Measurements from ENCODE around the gene RNPEP.

RNPEP gene

DNA sequence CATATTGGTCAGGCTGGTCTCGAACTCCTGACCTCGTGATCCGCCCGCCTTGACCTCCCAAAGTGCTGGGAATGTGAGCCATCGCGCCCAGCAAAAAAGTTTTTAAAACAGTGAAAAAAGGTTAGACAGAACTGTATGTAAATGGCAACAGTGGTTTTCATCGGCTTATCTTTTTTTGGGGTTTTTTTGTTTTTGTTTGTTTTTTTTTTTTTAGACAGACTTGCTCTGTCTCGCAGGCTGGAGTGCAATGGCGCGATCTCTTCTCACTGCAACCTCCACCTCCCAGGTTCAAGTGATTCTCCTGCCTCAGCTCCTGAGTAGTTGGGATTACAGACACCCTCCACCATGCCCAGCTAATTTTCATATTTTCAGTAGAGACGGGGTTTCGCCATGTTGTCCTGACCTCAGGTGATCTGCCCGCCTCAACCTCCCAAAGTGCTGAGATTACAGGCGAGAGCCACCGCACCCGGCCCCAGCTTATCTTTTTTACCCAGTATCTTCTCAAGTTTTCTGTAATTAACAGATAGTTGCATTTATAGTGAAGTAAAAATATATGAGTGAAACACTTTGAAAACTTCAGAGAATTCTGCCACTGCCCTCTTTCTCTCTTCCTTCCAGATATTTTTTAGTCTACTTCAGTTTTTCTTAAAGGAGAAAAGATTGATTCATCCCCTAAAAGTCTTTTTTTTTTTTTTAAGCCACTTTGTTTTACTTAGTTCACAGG is 14.1 kb upstream of the RNPEP start:
- Histone ChIP-seq H3K27ac (ENCODE audit: low read depth, low read length) (no peak overlapping the region), H3K4me1 (ENCODE audit: control insufficient read depth, insufficient read depth, low read length) (no peaks in the 10 kb centered on the region), H3K36me3 (ENCODE audit: control insufficient read depth, insufficient read depth, low read length) (peaks cover 24% of the 10 kb centered on the region), H3K27me3 (ENCODE audit: control insufficient read depth, insufficient read depth, low read length) (no peaks in the 10 kb centered on the region), H3K4me3 (ENCODE audit: low read length) (no peak overlapping the region), H3K9ac (ENCODE audit: low read length) (no peak overlapping the region)

DNA sequence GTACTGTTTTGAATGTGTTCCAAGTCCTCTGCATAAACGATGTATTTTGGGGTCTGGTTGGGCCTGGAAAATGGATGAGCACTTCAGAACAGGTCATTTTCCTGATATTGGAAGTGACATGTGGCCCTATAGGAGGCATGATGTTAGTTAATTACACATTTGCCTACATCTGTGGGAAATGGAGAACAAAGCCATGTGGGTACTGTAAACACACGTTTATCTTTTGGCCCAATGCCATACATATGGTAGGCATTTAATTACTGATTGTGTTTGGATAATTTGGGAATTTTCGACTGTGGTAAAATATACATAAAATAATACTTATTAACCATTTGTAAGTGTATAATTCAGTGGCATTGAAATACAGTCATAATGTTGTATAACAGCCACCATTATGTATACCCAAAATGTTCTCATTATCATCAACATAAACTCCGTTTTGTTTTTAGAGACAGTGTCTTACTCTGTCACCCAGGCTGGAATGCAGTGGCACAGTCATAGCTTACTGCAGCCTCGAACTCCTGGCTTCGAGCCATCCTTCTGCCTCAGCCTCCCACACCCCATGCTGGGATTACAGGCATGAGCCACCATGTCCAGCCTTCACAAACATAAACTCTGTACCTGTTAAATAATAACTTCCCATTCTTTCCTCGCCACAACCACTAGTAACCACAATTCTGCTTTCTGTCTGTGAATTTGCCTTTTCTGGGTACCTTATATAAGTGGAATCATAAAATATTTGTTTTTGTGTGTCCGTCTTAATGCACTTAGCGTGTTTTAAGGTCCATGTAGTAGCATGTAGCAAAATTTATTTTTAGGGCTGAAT is 11.9 kb upstream of the RNPEP start:
- H3K27me3 ChIP-seq (ENCODE audit: control insufficient read depth, insufficient read depth, low read length): no peaks in the 10 kb centered on the region
- H3K36me3 ChIP-seq (ENCODE audit: control insufficient read depth, insufficient read depth, low read length): peaks cover 19% of the 10 kb centered on the region
- no peak overlapping the region for H3K9ac ChIP-seq (ENCODE audit: low read length)

DNA sequence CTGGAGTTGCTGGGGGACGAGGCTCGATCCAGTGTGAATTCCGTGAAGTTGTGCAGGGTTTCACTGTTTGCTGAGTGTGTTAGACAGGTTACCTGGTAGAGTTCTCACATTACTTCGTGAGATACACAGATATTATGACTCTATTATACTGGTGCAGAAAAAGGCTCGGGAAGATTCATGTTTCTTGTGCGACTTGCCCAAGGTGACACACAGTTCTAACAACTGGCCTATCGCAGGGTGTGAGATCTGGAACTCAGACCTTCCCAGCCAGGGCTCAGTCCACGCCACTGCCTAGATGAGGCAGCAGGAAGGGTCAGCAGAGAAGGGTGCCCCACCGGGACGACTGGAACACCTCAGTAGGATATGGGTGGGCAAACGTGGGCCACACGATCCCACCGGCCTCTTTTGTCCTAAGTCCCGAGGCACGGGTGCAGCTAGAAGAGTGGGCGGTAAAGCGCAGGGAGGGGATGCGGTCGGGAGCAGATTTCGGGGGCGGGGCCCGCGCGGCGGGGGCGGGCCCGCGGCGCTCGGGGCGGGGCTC is 296 bp upstream of the RNPEP start:
- H3K4me1 ChIP-seq (ENCODE audit: control insufficient read depth, insufficient read depth, low read length): no peaks in the 10 kb centered on the region
- H3K36me3 ChIP-seq (ENCODE audit: control insufficient read depth, insufficient read depth, low read length): no peaks in the 10 kb centered on the region
- H3K4me3 ChIP-seq (ENCODE audit: low read length): peak overlapping the region; percentile 62
- H3K9ac ChIP-seq (ENCODE audit: low read length): peak overlapping the region; percentile 4
- no peaks in the 10 kb centered on the region for H3K27me3 ChIP-seq (ENCODE audit: control insufficient read depth, insufficient read depth, low read length)
- H3K27ac ChIP-seq (ENCODE audit: low read depth, low read length): peak overlapping the region; percentile 33

More for the DNA sequence above, 11.9 kb upstream of the RNPEP start:
- Histone ChIP-seq H3K4me1 (ENCODE audit: control insufficient read depth, insufficient read depth, low read length) (no peaks in the 10 kb centered on the region), H3K27ac (ENCODE audit: low read depth, low read length) (no peak overlapping the region), H3K4me3 (ENCODE audit: low read length) (no peak overlapping the region)

DNA sequence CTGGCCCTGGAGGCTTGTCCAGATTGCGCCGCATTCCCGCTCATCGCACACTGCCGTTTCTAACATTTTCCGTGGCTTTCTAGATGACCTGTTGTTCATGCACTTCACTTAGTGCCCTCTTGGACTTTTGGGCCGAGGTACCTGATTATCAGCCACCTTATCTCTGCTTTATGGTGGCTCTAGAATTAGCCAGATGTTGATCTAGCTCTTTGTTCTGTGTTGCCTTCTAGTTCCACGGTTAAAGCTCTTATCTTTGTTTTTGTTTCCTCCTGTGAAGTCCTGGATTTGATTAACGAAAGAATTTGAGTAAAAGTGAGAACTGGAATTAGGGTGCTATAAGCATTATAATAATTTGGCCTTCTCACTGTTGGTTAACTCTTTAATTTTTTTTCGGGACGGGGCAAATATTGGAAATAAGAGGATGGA is 945 bp downstream of the RNPEP start:
- peak overlapping the region; percentile 62 for H3K4me3 ChIP-seq (ENCODE audit: low read length)
- H3K9ac ChIP-seq (ENCODE audit: low read length): peak overlapping the region; percentile 83
- H3K36me3 ChIP-seq (ENCODE audit: control insufficient read depth, insufficient read depth, low read length): peaks cover under 1% of the 10 kb centered on the region
- H3K27me3 ChIP-seq (ENCODE audit: control insufficient read depth, insufficient read depth, low read length): no peaks in the 10 kb centered on the region
- no peaks in the 10 kb centered on the region for H3K4me1 ChIP-seq (ENCODE audit: control insufficient read depth, insufficient read depth, low read length)
- H3K27ac ChIP-seq (ENCODE audit: low read depth, low read length): peak overlapping the region; percentile 85

DNA sequence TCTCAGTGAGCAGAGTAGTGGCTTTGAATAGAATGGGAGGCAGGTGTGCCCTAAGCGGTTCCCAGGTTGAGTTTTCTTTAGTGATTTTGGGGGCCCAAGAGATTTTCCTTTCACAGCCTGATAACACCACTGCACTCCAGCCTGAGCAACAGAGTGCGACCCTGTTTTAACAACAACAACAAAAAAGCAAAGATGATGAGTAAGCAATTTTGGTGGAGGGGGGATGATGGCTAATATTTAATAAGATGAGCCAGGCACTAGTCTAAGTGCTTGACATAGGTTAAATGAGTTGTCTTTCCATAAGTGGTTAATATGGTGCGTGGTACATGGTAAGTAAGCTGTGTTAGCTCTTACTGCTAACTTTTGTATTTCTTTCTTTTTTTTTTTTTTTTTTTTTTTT is 2.0 kb downstream of the RNPEP start:
- no peaks in the 10 kb centered on the region for H3K27me3 ChIP-seq (ENCODE audit: control insufficient read depth, insufficient read depth, low read length)
- no peak overlapping the region for H3K27ac ChIP-seq (ENCODE audit: low read depth, low read length)
- no peak overlapping the region for H3K4me3 ChIP-seq (ENCODE audit: low read length)
- H3K36me3 ChIP-seq (ENCODE audit: control insufficient read depth, insufficient read depth, low read length): peaks cover 2% of the 10 kb centered on the region
- no peaks in the 10 kb centered on the region for H3K4me1 ChIP-seq (ENCODE audit: control insufficient read depth, insufficient read depth, low read length)
- H3K9ac ChIP-seq (ENCODE audit: low read length): no peak overlapping the region

DNA sequence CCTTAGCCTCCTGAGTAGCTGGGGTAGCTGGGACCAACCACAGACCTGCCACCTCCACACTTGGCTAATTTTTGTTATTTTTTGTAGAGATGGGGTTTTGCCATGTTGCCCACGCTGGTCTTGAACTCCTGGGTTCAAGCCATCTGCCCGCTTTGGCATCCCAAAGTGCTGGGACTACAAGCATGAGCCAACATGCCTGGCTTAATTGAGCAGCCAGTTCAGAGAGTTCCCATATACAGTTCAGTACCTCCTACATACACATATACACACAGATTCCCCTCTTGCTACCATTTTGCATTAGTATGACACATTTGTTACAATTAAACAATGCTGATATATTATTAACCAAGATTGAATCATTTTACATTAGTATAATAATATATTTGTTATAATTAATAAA is 2.9 kb downstream of the RNPEP start:
- no peaks in the 10 kb centered on the region for H3K4me1 ChIP-seq (ENCODE audit: control insufficient read depth, insufficient read depth, low read length)
- peaks cover 2% of the 10 kb centered on the region for H3K36me3 ChIP-seq (ENCODE audit: control insufficient read depth, insufficient read depth, low read length)
- no peak overlapping the region for H3K27ac ChIP-seq (ENCODE audit: low read depth, low read length)

DNA sequence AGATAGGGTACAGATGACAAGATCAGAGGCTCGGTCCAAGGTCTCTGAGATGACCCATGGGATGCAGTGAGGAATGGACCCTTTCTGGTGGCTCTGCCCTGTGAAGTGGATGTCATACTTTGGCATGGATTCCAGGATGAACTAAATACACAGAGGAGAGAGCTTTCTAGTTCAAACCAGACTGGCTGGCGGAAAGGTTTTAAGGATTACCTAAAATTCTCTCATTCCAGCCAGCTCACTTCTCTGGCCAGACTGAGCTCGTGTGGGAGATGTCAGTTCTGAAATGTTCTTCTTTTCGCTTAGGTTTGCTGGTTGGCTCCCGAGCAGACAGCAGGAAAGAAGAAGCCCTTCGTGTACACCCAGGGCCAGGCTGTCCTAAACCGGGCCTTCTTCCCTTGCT is 6.2 kb downstream of the RNPEP start:
- Histone ChIP-seq H3K27me3 (ENCODE audit: control insufficient read depth, insufficient read depth, low read length) (no peaks in the 10 kb centered on the region), H3K4me3 (ENCODE audit: low read length) (no peak overlapping the region), H3K4me1 (ENCODE audit: control insufficient read depth, insufficient read depth, low read length) (no peaks in the 10 kb centered on the region), H3K27ac (ENCODE audit: low read depth, low read length) (no peak overlapping the region), H3K9ac (ENCODE audit: low read length) (no peak overlapping the region), H3K36me3 (ENCODE audit: control insufficient read depth, insufficient read depth, low read length) (peaks cover 9% of the 10 kb centered on the region)

More for the DNA sequence above, 2.9 kb downstream of the RNPEP start:
- Histone ChIP-seq H3K9ac (ENCODE audit: low read length) (no peak overlapping the region), H3K27me3 (ENCODE audit: control insufficient read depth, insufficient read depth, low read length) (no peaks in the 10 kb centered on the region), H3K4me3 (ENCODE audit: low read length) (no peak overlapping the region)

DNA sequence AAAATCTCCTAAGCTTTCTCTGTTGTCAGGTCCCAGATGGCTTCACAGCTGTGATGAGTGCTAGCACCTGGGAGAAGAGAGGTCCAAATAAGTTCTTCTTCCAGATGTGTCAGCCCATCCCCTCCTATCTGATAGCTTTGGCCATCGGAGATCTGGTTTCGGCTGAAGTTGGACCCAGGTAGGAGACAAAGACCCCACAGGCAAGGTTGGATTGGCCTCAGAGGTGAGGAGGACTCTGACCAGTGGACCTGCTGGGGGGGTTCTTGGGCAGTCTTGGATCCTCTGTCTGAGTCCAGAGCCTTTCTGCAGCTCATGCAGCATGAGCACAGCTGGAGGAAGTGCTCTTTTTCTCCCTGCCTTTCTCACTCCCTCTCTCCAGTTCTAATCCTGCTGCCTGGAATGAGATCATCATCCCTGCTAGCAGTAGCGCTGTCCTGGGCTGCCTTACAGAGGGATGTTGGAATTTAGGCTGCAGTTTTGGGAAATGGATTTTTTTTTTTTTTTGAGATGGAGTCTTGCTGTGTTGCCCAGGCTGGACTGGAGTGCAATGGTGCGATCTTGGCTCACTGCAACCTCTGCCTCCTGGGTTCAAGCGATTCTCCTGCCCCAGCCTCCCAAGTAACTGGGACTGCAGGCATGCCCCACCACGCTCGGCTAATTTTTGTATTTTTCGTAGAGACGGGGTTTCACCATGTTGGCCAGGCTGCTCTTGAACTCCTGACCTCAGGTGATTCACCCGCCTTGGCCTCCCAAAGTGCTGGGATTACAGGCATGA is 7.1 kb downstream of the RNPEP start:
- Histone ChIP-seq H3K27ac (ENCODE audit: low read depth, low read length) (no peak overlapping the region), H3K27me3 (ENCODE audit: control insufficient read depth, insufficient read depth, low read length) (no peaks in the 10 kb centered on the region), H3K4me1 (ENCODE audit: control insufficient read depth, insufficient read depth, low read length) (no peaks in the 10 kb centered on the region), H3K4me3 (ENCODE audit: low read length) (no peak overlapping the region), H3K9ac (ENCODE audit: low read length) (no peak overlapping the region), H3K36me3 (ENCODE audit: control insufficient read depth, insufficient read depth, low read length) (peaks cover 9% of the 10 kb centered on the region)

DNA sequence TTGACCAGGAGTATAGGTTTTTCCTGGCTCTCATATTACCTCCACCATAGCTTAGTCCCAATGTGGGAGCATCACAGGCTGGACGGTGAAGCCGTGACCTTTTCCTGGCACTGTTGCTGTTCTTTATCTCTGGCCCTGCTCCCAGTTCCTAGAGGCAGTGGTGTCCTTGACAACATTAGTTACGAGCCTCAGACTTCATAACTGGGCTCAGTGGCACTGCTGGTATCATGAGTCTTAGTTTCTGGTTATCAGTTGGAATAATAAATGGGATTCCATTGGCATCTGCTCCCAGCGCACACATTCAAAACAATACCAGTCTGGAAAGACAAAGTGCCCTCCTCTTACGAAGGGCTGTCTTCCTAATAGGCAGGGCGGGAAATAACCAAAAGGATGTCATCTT is 8.0 kb downstream of the RNPEP start:
- Histone ChIP-seq H3K36me3 (ENCODE audit: control insufficient read depth, insufficient read depth, low read length) (peaks cover 11% of the 10 kb centered on the region), H3K27ac (ENCODE audit: low read depth, low read length) (no peak overlapping the region)

DNA sequence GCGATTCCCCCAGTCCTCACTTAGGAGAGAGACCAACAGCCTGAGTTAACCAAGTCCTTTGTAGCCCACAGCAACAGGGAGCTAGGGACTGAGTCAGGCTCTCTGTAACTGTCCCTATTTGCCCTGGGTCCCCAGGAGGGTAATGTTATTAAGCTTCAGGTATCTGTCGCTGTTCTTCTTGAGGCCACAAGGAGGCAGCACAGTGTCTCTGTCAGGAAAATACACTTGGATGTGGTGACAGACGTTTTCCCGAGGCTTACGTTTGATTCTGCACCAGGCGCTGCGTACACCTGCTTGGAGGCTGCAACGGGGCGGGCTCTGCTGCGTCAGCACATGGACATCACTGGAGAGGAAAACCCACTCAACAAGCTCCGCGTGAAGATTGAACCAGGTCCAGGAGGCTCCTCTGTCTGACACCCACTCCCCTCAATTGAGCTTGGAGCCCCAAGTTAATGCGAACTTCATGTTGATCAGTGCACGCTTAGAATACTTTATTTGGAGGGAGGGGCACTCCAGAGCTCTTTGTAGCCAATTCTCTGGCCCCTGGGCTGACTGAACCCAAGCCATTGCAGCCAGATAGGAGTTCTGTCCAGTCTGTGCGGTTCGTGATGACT is 17.3 kb downstream of the RNPEP start:
- Histone ChIP-seq H3K4me1 (ENCODE audit: control insufficient read depth, insufficient read depth, low read length) (no peaks in the 10 kb centered on the region), H3K27ac (ENCODE audit: low read depth, low read length) (no peak overlapping the region), H3K27me3 (ENCODE audit: control insufficient read depth, insufficient read depth, low read length) (no peaks in the 10 kb centered on the region), H3K36me3 (ENCODE audit: control insufficient read depth, insufficient read depth, low read length) (peaks cover 36% of the 10 kb centered on the region), H3K4me3 (ENCODE audit: low read length) (no peak overlapping the region), H3K9ac (ENCODE audit: low read length) (no peak overlapping the region)

More for the DNA sequence above, 8.0 kb downstream of the RNPEP start:
- Histone ChIP-seq H3K27me3 (ENCODE audit: control insufficient read depth, insufficient read depth, low read length) (no peaks in the 10 kb centered on the region), H3K4me1 (ENCODE audit: control insufficient read depth, insufficient read depth, low read length) (no peaks in the 10 kb centered on the region), H3K4me3 (ENCODE audit: low read length) (no peak overlapping the region), H3K9ac (ENCODE audit: low read length) (no peak overlapping the region)

DNA sequence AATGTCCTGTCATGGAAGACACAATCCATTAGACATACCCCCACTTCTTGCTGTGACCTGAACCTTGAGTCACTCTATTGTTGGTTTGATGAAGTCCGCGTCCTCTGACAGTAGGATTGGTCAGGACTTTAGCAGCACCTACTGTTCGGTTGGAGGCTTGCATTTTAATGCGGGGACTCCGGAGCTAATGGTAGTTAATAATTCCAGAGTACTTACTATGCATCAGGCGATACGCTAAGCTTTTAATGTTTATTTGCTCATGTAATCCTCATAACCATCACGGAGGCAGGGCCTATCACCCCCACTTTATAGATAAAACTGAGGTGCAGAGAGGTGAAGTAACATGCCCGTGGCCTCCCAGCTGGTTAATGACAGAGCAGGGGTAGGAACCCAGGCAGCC is 20.1 kb downstream of the RNPEP start:
- no peak overlapping the region for H3K27ac ChIP-seq (ENCODE audit: low read depth, low read length)
- no peak overlapping the region for H3K4me3 ChIP-seq (ENCODE audit: low read length)
- H3K4me1 ChIP-seq (ENCODE audit: control insufficient read depth, insufficient read depth, low read length): no peaks in the 10 kb centered on the region
- H3K36me3 ChIP-seq (ENCODE audit: control insufficient read depth, insufficient read depth, low read length): peaks cover 27% of the 10 kb centered on the region
- H3K9ac ChIP-seq (ENCODE audit: low read length): no peak overlapping the region
- H3K27me3 ChIP-seq (ENCODE audit: control insufficient read depth, insufficient read depth, low read length): no peaks in the 10 kb centered on the region

DNA sequence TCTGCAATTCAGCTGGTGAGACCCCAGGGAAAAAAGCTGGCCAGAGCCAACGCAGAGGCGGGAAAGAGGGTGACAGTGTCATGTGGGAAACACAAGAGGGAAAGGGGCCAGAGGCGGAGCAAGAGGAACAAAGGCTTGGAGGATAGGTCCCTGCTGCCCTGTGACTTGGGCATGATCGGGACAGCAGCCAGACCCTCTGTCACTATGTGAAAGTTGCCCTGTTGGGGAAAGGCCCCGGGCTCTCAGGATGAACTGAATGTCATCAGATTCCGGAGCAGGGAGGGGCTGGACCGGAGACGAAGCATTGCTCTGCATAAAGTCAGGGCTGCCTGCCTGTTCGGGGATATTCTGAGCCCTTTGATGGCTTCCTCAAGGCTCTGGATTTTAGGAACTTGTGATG is 22.3 kb downstream of the RNPEP start:
- Histone ChIP-seq H3K4me3 (ENCODE audit: low read length) (no peak overlapping the region), H3K9ac (ENCODE audit: low read length) (no peak overlapping the region), H3K4me1 (ENCODE audit: control insufficient read depth, insufficient read depth, low read length) (no peaks in the 10 kb centered on the region), H3K27me3 (ENCODE audit: control insufficient read depth, insufficient read depth, low read length) (no peaks in the 10 kb centered on the region), H3K36me3 (ENCODE audit: control insufficient read depth, insufficient read depth, low read length) (peaks cover 27% of the 10 kb centered on the region), H3K27ac (ENCODE audit: low read depth, low read length) (no peak overlapping the region)

All from rectal smooth muscle tissue (tissue), 1 donor.